OCI-LY1 (cell line): Measurements from ENCODE around the gene CCND1.

ENCODE experiments used
- CTCF ChIP-seq: fragments of 200-600 bp; sonication (generic), shearing (Covaris generic); IDR thresholded peaks from 2 replicates; pipeline ENCODE4 v1.5.1; 2017; ENCODE audit warnings: mild to moderate bottlenecking, antibody characterized with exemption, low read length, moderate library complexity, mixed read lengths
- EZH2 ChIP-seq: fragments of 200-600 bp; sonication (generic), shearing (Covaris generic); IDR thresholded peaks from 2 replicates; pipeline ENCODE4 v1.8.0; 2017; ENCODE audit warnings: borderline replicate concordance, mixed run types, mild to moderate bottlenecking, antibody characterized with exemption, low read length, moderate library complexity, mixed read lengths

- no peak for TF ChIP-seq EZH2
- TF ChIP-seq CTCF: no peak
These were observed 6.4 kb upstream of the CCND1 start for GRCh38 chr11:69634590-69634989.
